OCI-LY1 (cell line): Measurements from ENCODE around the gene RNF40.

Source experiments
- CTCF ChIP-seq: fragments of 200-600 bp; sonication (generic), shearing (Covaris generic); IDR thresholded peaks from 2 replicates; pipeline ENCODE4 v1.5.1; 2017; ENCODE audit warnings: mild to moderate bottlenecking, antibody characterized with exemption, low read length, moderate library complexity, mixed read lengths
- EZH2 ChIP-seq: fragments of 200-600 bp; sonication (generic), shearing (Covaris generic); IDR thresholded peaks from 2 replicates; pipeline ENCODE4 v1.8.0; 2017; ENCODE audit warnings: borderline replicate concordance, mixed run types, mild to moderate bottlenecking, antibody characterized with exemption, low read length, moderate library complexity, mixed read lengths

- no peak for TF ChIP-seq CTCF
- no peak for TF ChIP-seq EZH2
These were observed 7.4 kb downstream of the RNF40 start for GRCh38 chr16:30769379-30770089.
